Hindlimb muscle (tissue), 1 donor: ENCODE measurements around the gene ZNF469. TPM values are rescaled to one million over a fixed set of nuclear protein-coding genes. Genes with fewer than 3 reads are reported as not detected.
A peak's percentile ranks its signal among the peaks of the same experiment; 100 is the strongest.

Experiments used
- DNase-seq: peaks from one replicate; pipeline ENCODE4 v3.0.0-alpha.2; 2013
- polyA plus RNA-seq: library from polyadenylated mRNA; unstranded; fragments of 120-200 nt; gene quantifications from one replicate; pipeline ENCODE4 v1.2.1, GENCODE V29; 2013; ENCODE audit not compliant: insufficient read length

The ZNF469 gene
- polyA plus RNA-seq, 1 donor: 5.9 TPM

GRCh38 chr16:88378836-88379693 lies 3.7 kb upstream of the ZNF469 start:
- no peak for DNase-seq

DNA sequence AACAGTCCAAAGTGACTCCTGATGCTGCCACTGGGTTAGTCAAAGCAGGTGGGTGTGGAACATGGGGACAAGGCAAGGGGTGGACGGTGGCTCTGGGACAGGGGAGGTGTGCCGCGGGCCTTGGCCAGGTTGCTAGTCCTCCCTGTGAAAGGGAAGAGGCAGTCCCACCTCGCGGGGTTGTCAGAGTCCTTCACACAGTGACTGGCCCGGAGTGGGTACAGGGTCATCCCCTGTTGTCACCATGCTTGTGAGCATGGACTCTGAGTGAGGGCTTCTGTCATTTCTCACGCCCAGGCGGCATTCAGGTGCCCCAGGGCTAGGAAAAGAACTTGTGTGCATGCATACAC lies 3.1 kb upstream of the ZNF469 start:
- no peak for DNase-seq

DNA sequence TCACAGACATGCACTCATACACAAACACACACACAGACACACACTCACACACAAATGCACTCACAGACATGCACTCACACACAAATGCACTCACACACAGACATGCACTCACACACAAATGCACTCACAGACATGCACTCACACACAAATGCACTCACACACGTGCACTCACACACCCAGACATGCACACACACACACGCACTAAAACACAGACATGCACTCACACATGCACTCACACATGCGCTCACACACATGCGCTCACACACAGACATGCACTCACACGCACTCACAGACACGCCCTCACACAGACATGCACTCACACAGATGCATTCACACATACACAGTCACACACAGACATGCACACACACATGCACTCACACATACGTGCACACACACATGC lies 2.7 kb upstream of the ZNF469 start:
- no peak for DNase-seq

DNA sequence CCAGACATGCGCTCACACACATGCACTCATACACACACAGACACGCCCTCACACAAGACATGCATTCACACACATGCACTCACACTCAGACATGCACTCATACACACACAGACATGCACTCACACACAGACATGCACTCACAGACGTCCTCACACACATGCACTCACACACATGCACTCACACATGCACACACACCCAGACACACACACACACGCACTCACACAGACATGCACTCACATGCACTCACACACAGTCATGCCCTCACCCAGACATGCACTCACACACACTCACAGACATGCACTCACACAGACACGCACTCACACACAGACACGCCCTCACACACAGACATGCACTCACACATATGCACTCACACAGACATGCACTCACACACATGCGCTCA lies 2.1 kb upstream of the ZNF469 start:
- no peak for DNase-seq

DNA sequence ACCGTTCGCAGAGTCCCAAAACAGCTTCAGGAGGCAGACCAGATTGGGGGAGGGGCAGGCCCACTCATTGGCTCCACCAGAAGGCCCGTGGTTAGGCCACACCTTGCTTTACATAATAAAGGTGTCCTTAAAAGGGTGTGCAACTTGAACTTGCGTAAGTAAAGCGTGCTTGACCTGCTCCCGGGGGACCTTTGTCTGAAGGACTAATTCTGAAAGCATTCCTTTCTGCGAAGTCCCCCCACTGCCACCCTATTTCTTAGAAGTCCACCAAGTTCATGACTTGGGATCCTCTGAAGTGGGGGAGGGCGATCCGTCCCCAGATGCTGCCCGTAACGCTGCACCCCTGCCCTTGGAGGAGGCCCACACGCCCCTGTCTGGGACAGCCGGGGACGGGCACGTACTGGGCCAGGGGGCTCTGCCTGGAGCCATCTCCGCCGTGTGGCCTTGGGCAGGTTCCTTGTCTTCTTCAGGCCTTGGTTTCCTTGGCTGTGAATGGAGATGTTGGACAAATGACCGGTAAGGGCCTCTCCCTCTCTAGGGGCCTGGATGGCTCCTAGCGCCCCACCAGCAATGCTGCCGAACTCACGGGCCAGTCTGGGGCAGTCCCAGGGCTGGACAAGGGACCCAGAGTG lies 823 bp upstream of the ZNF469 start:
- DNase-seq: no peak

DNA sequence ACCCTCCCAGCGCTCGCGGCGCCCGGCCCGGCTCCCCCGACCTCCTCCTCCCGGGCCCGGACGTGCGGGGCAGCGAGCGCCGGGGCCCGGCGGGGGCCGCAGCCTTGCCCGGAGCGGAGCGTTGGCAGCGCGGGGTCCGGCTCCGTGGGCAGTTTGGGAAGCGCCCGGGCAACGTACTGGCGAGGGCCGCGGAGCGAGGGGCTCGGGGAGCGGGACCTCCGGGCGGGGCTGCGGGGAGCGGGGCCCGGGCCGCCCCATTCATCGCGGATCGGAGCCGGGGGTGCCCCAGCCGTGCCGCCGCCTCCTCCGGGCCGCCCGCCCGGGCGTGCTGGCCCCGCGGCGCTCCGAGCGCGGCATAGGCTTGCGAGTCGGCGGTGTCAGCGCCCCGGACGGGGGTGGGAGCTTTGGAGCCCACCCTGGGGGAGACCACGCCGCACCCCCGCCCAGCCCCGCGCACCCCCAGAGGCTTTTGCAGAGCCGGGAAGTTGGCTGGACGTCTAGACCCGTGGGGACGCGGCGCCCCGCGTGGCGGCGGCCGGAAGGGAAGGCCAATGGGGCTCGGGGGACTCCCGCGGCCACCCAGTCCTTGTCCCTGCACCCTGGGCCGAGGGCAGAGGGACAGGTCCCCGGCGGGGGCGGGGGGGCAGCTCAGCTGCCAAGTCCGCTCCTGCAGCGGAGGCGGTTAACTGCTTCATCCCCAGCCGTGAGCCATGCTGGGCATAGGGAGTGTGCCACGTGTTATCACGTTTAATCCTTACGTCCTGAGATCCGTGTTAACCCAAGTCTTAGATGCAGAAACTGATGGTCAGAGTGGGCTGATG lies 852 bp downstream of the ZNF469 start:
- DNase-seq: peak; percentile 48

- no peak for DNase-seq
Measured at GRCh38 chr16:88384222-88385111, 1.7 kb downstream of the ZNF469 start.

DNA sequence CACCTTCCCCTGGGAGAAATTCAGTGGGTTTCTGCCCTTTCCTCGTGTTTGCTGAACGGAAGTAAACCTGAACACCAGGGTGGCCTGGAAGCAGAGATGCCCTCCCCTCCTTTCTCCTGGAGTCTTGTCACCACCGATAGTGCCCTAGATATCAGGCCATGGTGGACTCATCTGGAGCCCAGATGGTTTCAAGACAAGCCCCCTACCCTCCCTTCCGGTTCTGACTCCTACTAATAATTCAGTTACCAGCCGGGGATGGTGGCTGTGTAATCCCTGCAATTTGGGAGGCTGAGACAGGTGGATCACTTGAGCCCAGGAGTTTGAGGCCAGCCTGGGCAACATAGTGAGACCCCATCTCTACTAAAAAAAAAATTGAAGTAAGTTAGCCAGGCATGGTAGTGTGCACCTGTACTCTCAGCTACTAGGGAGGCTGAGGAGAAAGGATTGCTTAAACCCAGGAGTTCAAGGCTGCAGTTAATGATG lies 2.4 kb downstream of the ZNF469 start:
- no peak for DNase-seq

DNA sequence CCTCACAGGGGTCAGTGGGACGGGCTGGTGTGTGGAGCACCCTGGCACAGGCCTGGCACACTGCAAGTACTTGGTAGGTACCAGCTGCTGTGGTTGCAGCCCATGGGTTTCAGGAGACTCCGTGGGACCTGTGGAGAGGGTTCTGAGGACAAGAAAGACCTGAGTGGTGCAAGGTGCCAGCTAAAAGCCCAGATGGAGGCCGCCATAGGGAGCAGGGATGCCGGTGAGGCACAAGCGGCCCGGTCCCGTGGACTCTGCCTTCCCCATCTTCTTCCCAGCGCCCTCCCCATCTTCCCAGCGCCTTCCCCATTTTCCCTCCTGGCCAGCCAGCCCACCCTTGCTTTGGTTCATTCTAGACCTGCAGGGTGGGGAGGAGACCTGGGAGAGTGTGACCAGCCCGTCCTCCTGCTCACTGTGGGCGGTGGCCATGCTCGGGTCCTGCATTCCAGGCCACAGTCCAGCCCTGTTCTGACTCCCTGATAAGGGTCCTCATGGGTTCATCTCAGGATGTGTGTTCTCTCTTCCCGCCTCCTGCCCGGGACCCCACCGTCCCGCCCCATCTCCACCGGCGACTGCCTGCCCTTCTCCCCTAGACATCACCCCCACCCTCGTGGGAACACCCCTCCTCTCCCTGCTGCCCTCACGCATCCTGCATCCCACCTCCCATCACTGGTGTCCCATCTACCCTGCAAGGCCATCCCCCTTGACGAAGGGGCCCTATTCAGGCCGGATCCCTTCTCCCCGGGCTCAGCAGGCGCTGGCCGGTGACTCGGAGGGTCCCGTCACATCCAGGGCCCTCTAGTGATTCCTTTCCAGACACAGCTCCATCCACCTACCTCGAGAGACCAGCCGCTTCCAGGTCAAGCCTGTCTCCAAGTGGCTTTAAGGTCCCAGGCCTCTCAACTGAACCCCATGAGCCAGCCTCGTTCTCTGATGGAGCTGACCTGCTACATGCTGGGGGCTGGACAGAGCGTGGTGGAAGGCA lies 3.4 kb downstream of the ZNF469 start:
- DNase-seq: no peak

DNA sequence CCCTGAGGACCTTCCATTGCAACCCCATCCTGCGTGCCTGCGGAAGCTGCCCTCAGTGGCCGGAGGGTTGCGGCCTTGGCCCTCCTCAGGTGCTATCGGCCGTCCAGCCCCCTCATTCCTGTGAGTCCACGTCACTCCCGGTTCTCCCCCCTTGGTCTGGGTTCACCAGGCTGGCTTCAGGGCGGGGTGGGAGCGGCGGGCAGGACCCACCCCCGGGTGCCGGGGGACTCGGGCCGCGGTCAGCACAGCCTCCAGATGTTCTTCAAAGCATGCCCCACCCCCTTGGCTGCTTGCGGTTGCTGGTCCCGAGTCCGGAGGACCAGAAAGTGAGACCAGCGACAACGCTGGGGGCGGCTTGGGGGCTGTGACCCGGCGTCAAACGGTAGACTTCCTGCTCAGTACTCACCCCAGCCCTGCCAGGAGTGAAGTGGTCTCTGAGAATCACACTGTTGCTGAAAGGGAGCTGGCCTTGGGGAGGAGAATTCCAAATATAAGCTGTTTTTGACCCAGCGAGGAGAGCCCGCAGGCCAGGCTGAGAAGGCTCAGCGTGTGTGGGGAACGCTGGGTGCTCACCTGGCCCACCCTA lies 4.5 kb downstream of the ZNF469 start:
- no peak for DNase-seq

- no peak for DNase-seq
Measured at GRCh38 chr16:88387941-88388627, 5.3 kb downstream of the ZNF469 start.

DNA sequence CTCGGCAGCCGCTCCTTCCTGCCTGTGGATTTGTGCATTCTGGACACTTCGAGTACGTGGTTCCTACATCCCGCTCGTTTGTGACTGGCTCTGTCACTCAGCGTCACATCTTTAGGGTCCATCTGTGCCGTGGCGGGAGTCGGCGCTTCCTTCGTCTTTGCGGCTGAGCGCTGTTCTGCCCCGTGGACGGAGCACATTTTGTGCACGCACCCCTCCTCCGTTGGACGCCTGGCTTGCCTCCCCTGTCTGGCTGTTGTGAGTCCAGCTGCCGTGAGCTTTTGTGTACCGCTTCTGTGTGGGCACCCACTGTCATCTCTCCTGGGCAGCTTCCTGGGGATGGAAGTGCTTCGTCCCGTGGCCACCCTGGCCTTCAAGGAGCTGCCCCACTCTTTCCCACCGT lies 6.4 kb downstream of the ZNF469 start:
- no peak for DNase-seq

DNA sequence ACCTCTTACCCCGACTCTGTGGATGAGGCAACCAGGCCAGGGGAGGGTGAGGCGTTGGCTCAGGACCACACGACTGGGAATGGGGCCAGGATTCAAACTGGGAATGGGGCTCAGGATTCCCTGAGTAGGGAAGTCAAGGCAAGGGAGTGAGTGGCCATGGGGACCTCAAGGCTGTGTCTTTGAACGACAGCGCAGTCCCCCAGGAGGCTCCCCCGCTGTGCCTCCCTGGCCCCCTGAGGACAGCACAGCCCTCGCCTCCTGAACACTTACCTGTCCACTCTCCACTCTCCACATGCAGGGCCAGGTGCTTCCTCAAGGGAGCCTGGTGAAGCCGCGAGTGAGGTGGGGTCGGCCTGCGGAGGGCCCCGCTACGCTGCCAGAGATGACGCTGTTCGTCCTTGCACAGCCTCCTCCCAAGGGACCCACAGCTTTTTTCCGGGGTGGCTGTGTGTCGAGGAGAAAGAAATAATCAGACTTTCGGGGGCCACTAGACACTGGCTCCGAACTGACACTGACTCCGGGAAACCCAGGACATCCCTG lies 6.9 kb downstream of the ZNF469 start:
- no peak for DNase-seq

DNA sequence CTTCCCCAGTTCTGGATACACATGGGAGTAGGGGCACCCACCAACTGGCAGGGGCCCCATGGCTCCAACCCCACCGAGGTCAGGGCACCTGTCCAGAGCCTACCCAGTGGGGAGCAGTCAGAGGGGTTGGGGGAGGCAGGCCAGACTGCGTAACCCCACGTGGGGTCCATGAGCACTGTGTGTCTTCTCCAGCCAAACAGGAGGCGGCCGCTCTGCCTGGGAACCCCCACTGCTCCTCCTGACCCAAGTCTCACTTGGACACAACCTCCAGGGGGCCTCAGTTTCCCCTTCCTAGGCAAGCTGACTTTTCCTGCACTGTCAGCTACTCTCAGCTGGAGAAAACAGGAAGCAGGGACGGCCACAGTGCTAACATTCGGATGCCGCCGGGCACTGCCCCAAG lies 7.5 kb downstream of the ZNF469 start:
- DNase-seq: no peak

- DNase-seq: no peak
Measured at GRCh38 chr16:88390735-88391134, 8.0 kb downstream of the ZNF469 start.

GRCh38 chr16:88391144-88391850 lies 8.5 kb downstream of the ZNF469 start:
- no peak for DNase-seq

DNA sequence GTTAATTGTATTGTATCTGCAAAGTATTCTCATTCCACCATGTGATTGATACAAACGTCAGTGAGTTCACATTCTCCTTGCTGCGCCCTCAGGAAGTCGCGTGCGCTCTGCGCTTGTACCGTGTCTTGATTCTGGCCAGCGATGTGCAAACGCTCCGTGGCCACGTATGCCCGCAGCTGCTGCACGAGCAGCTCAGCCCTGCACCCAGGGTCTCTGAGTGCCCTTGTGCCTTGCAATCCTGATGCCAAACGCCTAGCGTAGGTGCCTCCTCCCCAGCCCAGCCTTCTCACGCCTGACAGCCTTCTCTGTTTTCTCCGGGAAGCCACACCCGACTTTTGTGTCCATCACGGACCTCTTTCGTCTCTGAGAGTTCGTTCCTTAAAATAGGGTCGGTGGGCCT lies 9.4 kb downstream of the ZNF469 start:
- DNase-seq: no peak

GRCh38 chr16:88392616-88393015 lies 9.9 kb downstream of the ZNF469 start:
- no peak for DNase-seq

DNA sequence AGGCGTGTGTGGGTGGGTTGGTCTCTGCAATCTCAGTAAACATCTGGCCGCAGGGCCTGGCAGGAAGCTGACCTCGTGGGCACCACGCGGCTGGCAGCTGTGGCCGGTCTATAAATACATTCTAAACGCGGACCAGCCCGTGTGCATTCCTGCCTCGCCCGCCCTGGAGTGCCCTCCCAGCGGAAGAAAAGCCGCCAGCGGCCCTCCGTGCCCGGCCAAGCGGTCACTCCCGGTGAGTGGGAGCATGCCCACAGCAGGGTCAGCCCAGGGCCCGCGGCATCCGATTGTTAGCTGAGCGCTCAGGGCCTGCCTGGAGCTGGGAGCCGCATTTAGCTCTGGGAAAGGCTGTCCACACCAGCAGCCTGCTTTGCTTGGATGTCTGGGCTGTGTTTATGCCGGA lies 10.3 kb downstream of the ZNF469 start:
- DNase-seq: no peak
